Dendritic cell treated with granulocyte-macrophage colony-stimulating factor and Interleukin-4, amounts not matched to agents 40 ng/mL and 50 ng/mL, for 4 days (primary cell): Measurements from ENCODE around the gene GAP43.

ENCODE experiments used
- H3K27ac Mint-ChIP-seq: one replicate; pipeline ENCODE4 v1.8.0; 2022; ENCODE audit warnings: mild to moderate bottlenecking, mixed read lengths
- H3K27me3 Mint-ChIP-seq: one replicate; pipeline ENCODE4 v1.8.0; 2022; ENCODE audit warnings: mild to moderate bottlenecking, mixed read lengths
- H3K36me3 Mint-ChIP-seq: one replicate; pipeline ENCODE4 v1.8.0; 2022; ENCODE audit warnings: low read depth, mixed read lengths
- H3K4me1 Mint-ChIP-seq: one replicate; pipeline ENCODE4 v1.8.0; 2022; ENCODE audit warnings: low read depth, mixed read lengths
- H3K4me3 Mint-ChIP-seq: one replicate; pipeline ENCODE4 v1.8.0; 2022; ENCODE audit warnings: mild to moderate bottlenecking, moderate library complexity, mixed read lengths
- H3K9me3 Mint-ChIP-seq: one replicate; pipeline ENCODE4 v1.8.0; 2022; ENCODE audit warnings: mixed read lengths
- intact Hi-C: fragments of 100-400 bp; cut with micrococcal nuclease; formaldehyde crosslinking; loops from one replicate; pipeline ENCODE4 v1.15.0; 2022

Gene GAP43

GRCh38 chr3:115685097-115685496, 61.8 kb downstream of the GAP43 start:
- Mint-ChIP-seq H3K4me1 (no peaks in the 10 kb centered on the region), H3K9me3 (no peaks in the 10 kb centered on the region), H3K27ac (no peak overlapping the region), H3K4me3 (no peak overlapping the region), H3K27me3 (peaks cover 19% of the 10 kb centered on the region), H3K36me3 (no peaks in the 10 kb centered on the region)
- intact Hi-C loops = no loop called here

DNA sequence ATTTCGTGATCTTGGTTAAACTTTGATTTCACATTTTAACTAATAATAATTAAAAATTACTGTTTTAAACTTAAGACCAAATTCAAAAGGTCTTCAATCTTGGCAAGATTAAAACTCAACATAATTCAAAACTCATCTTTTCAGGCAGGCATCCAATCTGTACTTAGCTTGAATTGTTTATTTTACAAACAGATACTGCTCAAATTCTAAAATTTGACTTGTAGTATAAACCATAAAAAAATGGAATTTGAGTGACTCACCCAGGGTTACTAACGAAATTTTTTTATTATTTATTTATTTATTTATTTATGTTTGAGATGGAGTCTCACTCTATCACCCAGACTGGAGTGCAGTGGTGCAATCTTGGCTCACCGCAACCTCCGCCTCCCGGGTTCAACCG, 64.4 kb downstream of the GAP43 start:
- Mint-ChIP-seq H3K4me3 (no peak overlapping the region), H3K27me3 (peaks cover 10% of the 10 kb centered on the region), H3K36me3 (no peaks in the 10 kb centered on the region), H3K4me1 (no peaks in the 10 kb centered on the region), H3K9me3 (no peaks in the 10 kb centered on the region), H3K27ac (no peak overlapping the region)
- intact Hi-C loops = no loop called here

DNA sequence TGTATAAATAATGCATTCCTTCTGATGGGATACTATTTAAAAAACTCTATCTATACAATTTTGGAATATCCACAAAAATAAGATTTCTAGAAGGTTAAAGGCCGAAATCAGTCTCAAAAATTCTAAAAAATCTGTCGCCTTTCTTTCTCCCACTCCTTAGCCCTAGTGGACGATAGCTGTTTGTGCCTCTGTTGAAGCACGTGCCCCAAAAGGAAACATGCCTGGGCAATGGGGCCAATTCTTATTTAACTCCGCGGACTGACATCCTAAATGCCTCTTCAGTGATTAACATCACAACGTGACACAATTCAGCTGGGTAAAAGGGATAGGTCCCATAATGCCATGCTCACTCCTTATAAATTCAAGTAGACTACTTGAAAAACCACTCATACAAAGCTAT, 65.1 kb downstream of the GAP43 start:
- no peaks in the 10 kb centered on the region for H3K36me3 Mint-ChIP-seq
- intact Hi-C loops = no loop called here
- no peaks in the 10 kb centered on the region for H3K9me3 Mint-ChIP-seq
- H3K4me3 Mint-ChIP-seq = no peak overlapping the region
- H3K27ac Mint-ChIP-seq = no peak overlapping the region
- H3K27me3 Mint-ChIP-seq = peaks cover 8% of the 10 kb centered on the region
- no peaks in the 10 kb centered on the region for H3K4me1 Mint-ChIP-seq

DNA sequence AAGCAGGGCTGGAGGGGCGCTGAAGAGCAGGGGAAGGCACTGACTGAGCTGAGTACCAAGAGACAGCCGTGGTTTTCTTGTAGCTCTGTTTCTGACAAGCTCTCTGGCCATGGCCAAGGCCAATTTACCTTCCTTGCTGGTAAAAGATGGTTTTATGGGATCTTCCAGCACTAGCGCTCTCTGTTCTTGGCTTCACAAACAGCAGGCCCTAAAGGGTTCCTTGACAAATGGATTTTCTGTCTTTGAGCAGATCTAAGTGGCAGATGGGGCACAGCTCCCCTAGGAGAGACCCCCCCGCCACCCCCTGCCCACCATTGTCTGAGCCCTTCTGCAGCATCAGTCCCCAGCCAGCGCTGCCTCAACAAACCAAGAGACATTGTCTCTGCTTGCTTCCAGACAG, 66.6 kb downstream of the GAP43 start:
- no peaks in the 10 kb centered on the region for H3K9me3 Mint-ChIP-seq
- intact Hi-C loops = loop anchor here (5.0 to 10.0 kb wide), 4 partner anchors 598 to 1398 kb away; partner anchors contain the start of gene TIGIT
- no peak overlapping the region for H3K4me3 Mint-ChIP-seq
- no peaks in the 10 kb centered on the region for H3K4me1 Mint-ChIP-seq
- no peak overlapping the region for H3K27ac Mint-ChIP-seq
- peaks cover 5% of the 10 kb centered on the region for H3K27me3 Mint-ChIP-seq
- H3K36me3 Mint-ChIP-seq = no peaks in the 10 kb centered on the region

DNA sequence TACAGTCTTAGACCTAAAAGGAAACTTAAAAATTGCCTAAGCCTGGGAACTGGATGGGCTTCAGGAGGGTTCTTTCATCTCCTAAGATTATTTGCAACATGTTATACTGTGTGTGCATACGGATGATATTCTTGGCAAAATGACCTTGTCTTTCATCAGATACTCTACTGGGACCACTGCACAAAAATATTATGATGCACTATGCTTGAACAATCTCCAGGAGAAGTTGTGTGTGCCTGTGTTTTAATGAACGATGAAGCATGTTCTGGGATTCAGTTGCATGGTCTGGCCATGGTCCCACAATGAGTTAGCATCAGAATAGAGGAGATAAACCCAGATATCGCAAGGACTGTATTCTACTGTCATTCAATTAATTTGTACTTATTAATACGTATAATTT, 68.7 kb downstream of the GAP43 start:
- peaks cover 5% of the 10 kb centered on the region for H3K27me3 Mint-ChIP-seq
- H3K4me1 Mint-ChIP-seq = no peaks in the 10 kb centered on the region
- no peaks in the 10 kb centered on the region for H3K9me3 Mint-ChIP-seq
- H3K27ac Mint-ChIP-seq = no peak overlapping the region
- intact Hi-C loops = loop anchor here (2.0 to 10.0 kb wide), 6 partner anchors 475 to 1400 kb away; partner anchors contain the start of gene TIGIT
- no peaks in the 10 kb centered on the region for H3K36me3 Mint-ChIP-seq
- no peak overlapping the region for H3K4me3 Mint-ChIP-seq

DNA sequence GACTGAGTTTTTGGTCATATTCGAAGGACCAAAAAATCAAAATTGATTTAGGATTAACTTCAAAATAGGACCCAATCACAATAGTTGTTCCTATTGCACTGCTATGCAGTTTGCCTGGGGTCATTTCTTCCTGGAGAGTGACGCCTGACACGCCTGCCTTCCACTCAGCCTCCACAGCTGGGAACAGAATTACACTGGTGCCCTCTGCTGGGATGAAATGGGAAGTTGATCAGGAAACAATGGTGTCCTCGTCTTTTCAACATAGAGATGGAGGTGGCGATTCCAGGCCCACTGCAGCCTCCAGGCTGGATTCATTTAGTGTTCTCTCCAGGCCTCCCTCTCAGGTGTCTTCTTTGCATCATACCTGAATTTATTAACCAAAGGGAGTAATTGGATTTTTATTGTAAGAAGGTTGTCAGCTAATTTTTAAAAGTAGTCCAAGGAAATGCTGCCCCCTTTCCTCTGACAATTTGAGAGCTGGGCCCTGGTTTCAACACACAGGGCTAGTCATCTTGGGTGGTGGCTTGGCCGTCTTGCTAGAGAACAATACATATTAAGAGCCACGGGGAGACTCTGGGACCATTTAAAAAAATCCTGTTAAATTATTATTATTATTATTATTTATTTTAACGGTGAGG, 69.7 kb downstream of the GAP43 start:
- no peak overlapping the region for H3K4me3 Mint-ChIP-seq
- H3K27me3 Mint-ChIP-seq = peaks cover 5% of the 10 kb centered on the region
- H3K4me1 Mint-ChIP-seq = no peaks in the 10 kb centered on the region
- no peak overlapping the region for H3K27ac Mint-ChIP-seq
- intact Hi-C loops = loop anchor here (2.0 to 10.0 kb wide), 6 partner anchors 476 to 1401 kb away; partner anchors contain the start of gene TIGIT
- H3K9me3 Mint-ChIP-seq = no peaks in the 10 kb centered on the region
- H3K36me3 Mint-ChIP-seq = no peaks in the 10 kb centered on the region

- no peaks in the 10 kb centered on the region for H3K9me3 Mint-ChIP-seq
- intact Hi-C loops = loop anchor here (2.0 to 10.0 kb wide), 6 partner anchors 477 to 1402 kb away; partner anchors contain the start of gene TIGIT
- H3K36me3 Mint-ChIP-seq = no peaks in the 10 kb centered on the region
- H3K4me3 Mint-ChIP-seq = no peak overlapping the region
- H3K27me3 Mint-ChIP-seq = peaks cover 4% of the 10 kb centered on the region
- no peak overlapping the region for H3K27ac Mint-ChIP-seq
- H3K4me1 Mint-ChIP-seq = no peaks in the 10 kb centered on the region
Measured at GRCh38 chr3:115693868-115694267, 70.6 kb downstream of the GAP43 start.

DNA sequence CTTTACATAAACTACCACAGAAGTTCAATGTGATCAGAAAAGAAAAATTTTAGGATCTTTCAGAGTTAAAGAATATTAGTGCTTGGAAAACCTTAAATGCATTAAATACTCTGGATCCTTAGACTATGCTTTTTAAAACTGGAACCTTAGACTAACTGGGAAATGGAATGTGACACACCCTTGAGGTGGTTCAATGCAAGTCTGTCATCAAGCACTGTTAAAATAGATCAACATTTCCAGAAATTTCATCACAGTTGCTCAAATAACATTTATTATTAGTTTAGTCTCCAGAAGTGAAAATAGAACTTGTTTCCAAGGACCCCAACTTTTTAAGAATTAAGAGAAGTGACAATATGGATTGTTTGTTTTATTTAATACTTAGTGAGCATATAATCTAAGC, 71.8 kb downstream of the GAP43 start:
- intact Hi-C loops = loop anchor here (10.0 kb wide), 1 partner anchor 1310 kb away; no protein-coding TSS in a partner anchor
- Mint-ChIP-seq H3K4me1 (no peaks in the 10 kb centered on the region), H3K27me3 (peaks cover 1% of the 10 kb centered on the region), H3K27ac (no peak overlapping the region), H3K9me3 (no peaks in the 10 kb centered on the region), H3K36me3 (no peaks in the 10 kb centered on the region), H3K4me3 (no peak overlapping the region)

DNA sequence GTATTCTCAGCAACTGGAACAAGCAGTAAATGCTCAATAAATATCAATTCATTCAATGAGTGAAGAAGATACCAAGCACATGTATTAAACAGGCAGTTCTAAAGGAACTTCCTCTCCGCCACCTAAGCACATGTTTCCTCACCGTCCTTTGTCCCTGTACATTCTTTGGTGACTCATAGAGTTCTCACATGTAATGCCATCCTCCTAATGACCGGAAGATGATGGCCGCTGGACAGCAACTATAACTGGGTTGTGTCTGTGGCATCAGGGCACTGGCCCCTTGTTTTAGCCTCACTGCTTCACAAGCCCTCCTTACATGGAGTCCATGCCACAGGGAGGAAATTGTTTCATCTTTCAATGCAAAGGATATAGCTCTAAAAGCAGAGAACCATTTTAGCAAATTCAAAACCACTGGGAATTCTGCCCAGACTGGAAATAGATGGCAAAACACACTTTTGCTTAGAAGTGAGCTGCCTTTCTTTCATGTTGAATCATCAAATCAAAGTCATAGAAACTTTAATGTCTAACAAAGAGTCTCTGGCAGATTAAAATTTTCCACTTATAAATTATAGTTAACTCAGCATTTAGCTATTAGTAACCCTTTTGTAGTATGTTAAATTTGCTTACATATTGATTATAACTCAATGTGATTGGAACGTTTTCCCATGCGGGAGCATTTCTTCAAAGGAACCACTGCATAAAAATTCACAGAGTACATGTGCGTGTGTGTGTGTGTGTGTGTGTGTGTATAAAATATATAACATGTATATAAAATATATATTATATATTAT, 74.1 kb downstream of the GAP43 start:
- Mint-ChIP-seq H3K27me3 (peaks cover 1% of the 10 kb centered on the region), H3K36me3 (no peaks in the 10 kb centered on the region), H3K4me1 (no peaks in the 10 kb centered on the region), H3K27ac (no peak overlapping the region), H3K9me3 (no peaks in the 10 kb centered on the region), H3K4me3 (no peak overlapping the region)
- intact Hi-C loops = loop anchor here (10.0 kb wide), 1 partner anchor 1313 kb away; no protein-coding TSS in a partner anchor

GRCh38 chr3:115698851-115699591, 75.7 kb downstream of the GAP43 start:
- no peaks in the 10 kb centered on the region for H3K9me3 Mint-ChIP-seq
- no peak overlapping the region for H3K27ac Mint-ChIP-seq
- H3K27me3 Mint-ChIP-seq = peaks cover 1% of the 10 kb centered on the region
- no peak overlapping the region for H3K4me3 Mint-ChIP-seq
- no peaks in the 10 kb centered on the region for H3K36me3 Mint-ChIP-seq
- intact Hi-C loops = loop anchor here (10.0 kb wide), 1 partner anchor 1314 kb away; no protein-coding TSS in a partner anchor
- no peaks in the 10 kb centered on the region for H3K4me1 Mint-ChIP-seq

DNA sequence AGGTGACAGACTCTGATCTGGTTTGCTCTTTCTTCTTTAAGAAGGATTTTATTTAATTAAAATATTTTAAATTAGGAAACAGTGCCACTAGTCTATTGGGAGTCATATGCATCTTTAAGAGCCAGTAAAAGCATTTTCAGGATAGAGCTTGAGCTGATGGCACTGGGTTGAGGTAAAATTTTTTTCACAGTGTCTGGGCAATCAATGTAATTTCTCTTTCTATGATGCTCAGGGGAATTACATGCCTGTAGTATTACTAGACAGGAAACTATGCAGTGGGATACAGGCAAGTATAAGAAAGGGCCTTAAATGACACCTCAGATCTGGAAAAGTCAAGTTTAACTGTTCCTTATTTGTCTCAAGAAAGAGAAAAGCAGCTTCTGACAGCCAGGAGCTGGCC, 76.4 kb downstream of the GAP43 start:
- Mint-ChIP-seq H3K36me3 (no peaks in the 10 kb centered on the region), H3K27ac (no peak overlapping the region), H3K4me3 (no peak overlapping the region), H3K27me3 (peaks cover 1% of the 10 kb centered on the region), H3K4me1 (no peaks in the 10 kb centered on the region), H3K9me3 (no peaks in the 10 kb centered on the region)
- intact Hi-C loops = loop anchor here (10.0 kb wide), 1 partner anchor 1315 kb away; no protein-coding TSS in a partner anchor

GRCh38 chr3:115702598-115702997, 79.3 kb downstream of the GAP43 start:
- intact Hi-C loops = no loop called here
- no peak overlapping the region for H3K4me3 Mint-ChIP-seq
- H3K27ac Mint-ChIP-seq = no peak overlapping the region
- H3K27me3 Mint-ChIP-seq = no peaks in the 10 kb centered on the region
- no peaks in the 10 kb centered on the region for H3K9me3 Mint-ChIP-seq
- no peaks in the 10 kb centered on the region for H3K36me3 Mint-ChIP-seq
- H3K4me1 Mint-ChIP-seq = no peaks in the 10 kb centered on the region

GRCh38 chr3:115704661-115705338, 81.5 kb downstream of the GAP43 start:
- intact Hi-C loops = no loop called here
- Mint-ChIP-seq H3K27me3 (peaks cover 2% of the 10 kb centered on the region), H3K4me1 (no peaks in the 10 kb centered on the region), H3K36me3 (no peaks in the 10 kb centered on the region), H3K27ac (no peak overlapping the region), H3K4me3 (no peak overlapping the region), H3K9me3 (no peaks in the 10 kb centered on the region)
